Measurements from ENCODE around the gene FBXL17.

FBXL17 gene

DNA sequence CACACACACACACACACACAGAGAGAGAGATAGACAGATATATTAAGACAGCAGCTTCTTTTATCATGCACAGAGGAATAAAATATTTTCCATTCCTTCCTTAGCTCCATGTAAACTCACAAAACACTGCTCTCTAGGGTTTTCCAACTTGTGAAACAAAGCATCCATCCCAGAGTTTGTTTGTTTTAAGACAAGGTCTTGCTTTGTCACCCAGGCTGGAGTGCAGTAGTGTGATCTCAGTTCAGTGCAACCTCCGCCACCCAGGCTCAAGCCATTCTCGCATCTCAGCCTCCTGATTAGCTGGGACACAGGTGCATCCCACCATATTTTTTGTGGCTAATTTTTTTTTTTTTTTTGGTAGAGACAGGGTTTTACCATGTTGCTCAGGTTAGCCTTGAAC lies 298.7 kb downstream of the FBXL17 start:
- no peaks in the 10 kb centered on the region for H3K27me3 ChIP-seq (ENCODE audit: insufficient read depth, low read length, poor library complexity)
- no peak overlapping the region for H3K27ac ChIP-seq (ENCODE audit: low read length)
- ATAC-seq (ENCODE audit: insufficient read depth, low read depth) (no peak), DNase-seq (no peak)
- H3K4me2 ChIP-seq (ENCODE audit: insufficient read depth, low read length), result no peak overlapping the region
- no peak overlapping the region for H3K4me3 ChIP-seq (ENCODE audit: low read depth in 1 of 2, low read length in 2 of 2)
- H3K9me3 ChIP-seq (ENCODE audit: insufficient read depth, low read length, severe bottlenecking), result no peaks in the 10 kb centered on the region
- TF ChIP-seq, protein P1, sequence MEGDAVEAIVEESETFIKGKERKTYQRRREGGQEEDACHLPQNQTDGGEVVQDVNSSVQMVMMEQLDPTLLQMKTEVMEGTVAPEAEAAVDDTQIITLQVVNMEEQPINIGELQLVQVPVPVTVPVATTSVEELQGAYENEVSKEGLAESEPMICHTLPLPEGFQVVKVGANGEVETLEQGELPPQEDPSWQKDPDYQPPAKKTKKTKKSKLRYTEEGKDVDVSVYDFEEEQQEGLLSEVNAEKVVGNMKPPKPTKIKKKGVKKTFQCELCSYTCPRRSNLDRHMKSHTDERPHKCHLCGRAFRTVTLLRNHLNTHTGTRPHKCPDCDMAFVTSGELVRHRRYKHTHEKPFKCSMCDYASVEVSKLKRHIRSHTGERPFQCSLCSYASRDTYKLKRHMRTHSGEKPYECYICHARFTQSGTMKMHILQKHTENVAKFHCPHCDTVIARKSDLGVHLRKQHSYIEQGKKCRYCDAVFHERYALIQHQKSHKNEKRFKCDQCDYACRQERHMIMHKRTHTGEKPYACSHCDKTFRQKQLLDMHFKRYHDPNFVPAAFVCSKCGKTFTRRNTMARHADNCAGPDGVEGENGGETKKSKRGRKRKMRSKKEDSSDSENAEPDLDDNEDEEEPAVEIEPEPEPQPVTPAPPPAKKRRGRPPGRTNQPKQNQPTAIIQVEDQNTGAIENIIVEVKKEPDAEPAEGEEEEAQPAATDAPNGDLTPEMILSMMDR (IDR thresholded peaks at IDR 0.05; ENCODE audit: borderline replicate concordance, extremely low read depth, low read length, poor library complexity, severe bottlenecking), result no peak
- TF ChIP-seq EZH2 (IDR thresholded peaks at IDR 0.05; ENCODE audit: borderline replicate concordance, low read depth, low read length, severe bottlenecking), result no peak
- H3K4me1 ChIP-seq (ENCODE audit: insufficient read depth, low read length), result no peaks in the 10 kb centered on the region
- no peak overlapping the region for H2AFZ ChIP-seq (ENCODE audit: low read depth, low read length)
- H3K36me3 ChIP-seq (ENCODE audit: insufficient read depth, low read length), result no peaks in the 10 kb centered on the region
- H4K20me1 ChIP-seq (ENCODE audit: insufficient read depth, low read length), result no peaks in the 10 kb centered on the region
- no peaks in the 10 kb centered on the region for H3K79me2 ChIP-seq (ENCODE audit: insufficient read depth, low read length)
- no peak overlapping the region for H3K9ac ChIP-seq (ENCODE audit: low read depth, low read length)

DNA sequence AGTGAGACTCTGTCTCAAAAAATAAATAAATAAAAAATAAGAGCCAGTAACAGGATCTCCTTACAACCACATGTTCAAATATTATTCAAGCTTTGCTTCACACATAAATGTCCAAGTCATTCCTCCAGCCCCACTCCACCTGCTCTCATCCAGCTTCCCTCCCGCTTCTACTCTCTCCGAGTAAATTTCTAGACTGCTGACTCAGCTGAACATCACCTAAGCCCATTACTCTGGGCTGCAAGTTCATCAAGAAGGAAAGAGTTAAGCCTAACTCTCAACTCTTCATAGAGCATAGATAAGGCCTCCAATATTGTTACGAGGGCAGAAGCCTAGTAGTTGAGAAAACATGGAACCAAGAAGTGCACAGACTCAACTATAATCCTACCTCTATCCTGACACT lies 300.2 kb downstream of the FBXL17 start:
- H3K4me2 ChIP-seq (ENCODE audit: insufficient read depth, low read length), result no peak overlapping the region
- DNase-seq (no peak), ATAC-seq (ENCODE audit: insufficient read depth, low read depth) (no peak)
- no peak overlapping the region for H2AFZ ChIP-seq (ENCODE audit: low read depth, low read length)
- H3K4me1 ChIP-seq (ENCODE audit: insufficient read depth, low read length), result no peaks in the 10 kb centered on the region
- H3K27ac ChIP-seq (ENCODE audit: low read length), result no peak overlapping the region
- H3K27me3 ChIP-seq (ENCODE audit: insufficient read depth, low read length, poor library complexity), result no peaks in the 10 kb centered on the region
- TF ChIP-seq, protein P1 (IDR thresholded peaks at IDR 0.05; ENCODE audit: borderline replicate concordance, extremely low read depth, low read length, poor library complexity, severe bottlenecking), result no peak
- TF ChIP-seq EZH2 (IDR thresholded peaks at IDR 0.05; ENCODE audit: borderline replicate concordance, low read depth, low read length, severe bottlenecking), result no peak
- no peaks in the 10 kb centered on the region for H4K20me1 ChIP-seq (ENCODE audit: insufficient read depth, low read length)
- H3K4me3 ChIP-seq (ENCODE audit: low read depth in 1 of 2, low read length in 2 of 2), result no peak overlapping the region
- H3K9me3 ChIP-seq (ENCODE audit: insufficient read depth, low read length, severe bottlenecking), result no peaks in the 10 kb centered on the region
- no peaks in the 10 kb centered on the region for H3K79me2 ChIP-seq (ENCODE audit: insufficient read depth, low read length)
- H3K9ac ChIP-seq (ENCODE audit: low read depth, low read length), result no peak overlapping the region
- H3K36me3 ChIP-seq (ENCODE audit: insufficient read depth, low read length), result no peaks in the 10 kb centered on the region

- no peaks in the 10 kb centered on the region for H3K36me3 ChIP-seq (ENCODE audit: insufficient read depth, low read length)
Measured at GRCh38 chr5:108079753-108080152, 302.1 kb downstream of the FBXL17 start.

More at GRCh38 chr5:108079753-108080152, 302.1 kb downstream of the FBXL17 start:
- Histone ChIP-seq H3K9ac (ENCODE audit: low read depth, low read length) (no peak overlapping the region), H3K4me3 (ENCODE audit: low read depth in 1 of 2, low read length in 2 of 2) (no peak overlapping the region), H3K4me2 (ENCODE audit: insufficient read depth, low read length) (no peak overlapping the region), H2AFZ (ENCODE audit: low read depth, low read length) (no peak overlapping the region), H4K20me1 (ENCODE audit: insufficient read depth, low read length) (no peaks in the 10 kb centered on the region), H3K27ac (ENCODE audit: low read length) (no peak overlapping the region), H3K9me3 (ENCODE audit: insufficient read depth, low read length, severe bottlenecking) (no peaks in the 10 kb centered on the region), H3K4me1 (ENCODE audit: insufficient read depth, low read length) (no peaks in the 10 kb centered on the region), H3K79me2 (ENCODE audit: insufficient read depth, low read length) (no peaks in the 10 kb centered on the region), H3K27me3 (ENCODE audit: insufficient read depth, low read length, poor library complexity) (no peaks in the 10 kb centered on the region)
- DNase-seq (no peak), ATAC-seq (ENCODE audit: insufficient read depth, low read depth) (no peak)
- no peak for TF ChIP-seq EZH2 (IDR thresholded peaks at IDR 0.05; ENCODE audit: borderline replicate concordance, low read depth, low read length, severe bottlenecking)
- TF ChIP-seq, protein P1 (IDR thresholded peaks at IDR 0.05; ENCODE audit: borderline replicate concordance, extremely low read depth, low read length, poor library complexity, severe bottlenecking), result no peak

Data from DND-41 (cell line).